Measurements from ENCODE around the gene CDC25C. TPM values are rescaled to one million over a fixed set of nuclear protein-coding genes. Genes with fewer than 3 reads are reported as not detected.

Gene CDC25C
- total RNA-seq, 1 donor from 2014 or later: 1.6 TPM

GRCh38 chr5:138271281-138271680, 60.3 kb downstream of the CDC25C start:
- Mint-ChIP-seq H3K4me3 (ENCODE audit: unreplicated experiment) (no peak overlapping the region), H3K4me1 (ENCODE audit: low read depth) (peaks cover 7% of the 10 kb centered on the region), H3K27me3 (ENCODE audit: low read depth) (peaks cover 2% of the 10 kb centered on the region), H3K27ac (ENCODE audit: unreplicated experiment) (no peak overlapping the region), H3K36me3 (ENCODE audit: low read depth) (no peaks in the 10 kb centered on the region), H3K9me3 (ENCODE audit: low read depth) (no peaks in the 10 kb centered on the region)
- DNase-seq (ENCODE audit: low spot score): no peak
- no peak for TF ChIP-seq CTCF (IDR thresholded peaks at IDR 0.05)

DNA sequence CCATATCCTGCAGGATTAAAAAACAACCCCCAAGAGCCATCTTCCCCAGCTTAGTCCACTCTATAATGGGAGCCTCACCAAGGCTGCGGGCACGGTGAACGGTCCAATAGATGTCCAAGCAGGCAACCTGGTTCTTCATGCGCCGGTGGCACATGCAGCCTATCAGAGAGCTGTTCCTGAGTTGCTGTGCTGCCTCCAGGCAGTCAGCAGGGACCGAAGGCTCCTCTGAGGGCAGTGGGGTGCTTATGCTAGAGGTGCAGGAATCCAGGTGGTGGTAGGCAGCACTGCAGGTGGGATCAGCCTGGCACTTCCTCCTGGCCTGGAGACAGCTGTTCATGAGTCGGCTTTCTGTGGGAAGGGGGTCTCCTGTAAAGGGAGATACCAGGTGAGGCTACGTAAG, 67.4 kb downstream of the CDC25C start:
- H3K4me3 Mint-ChIP-seq (ENCODE audit: unreplicated experiment): no peak overlapping the region
- no peak overlapping the region for H3K27ac Mint-ChIP-seq (ENCODE audit: unreplicated experiment)
- H3K36me3 Mint-ChIP-seq (ENCODE audit: low read depth): no peaks in the 10 kb centered on the region
- peaks cover 3% of the 10 kb centered on the region for H3K27me3 Mint-ChIP-seq (ENCODE audit: low read depth)
- H3K4me1 Mint-ChIP-seq (ENCODE audit: low read depth): no peaks in the 10 kb centered on the region
- H3K9me3 Mint-ChIP-seq (ENCODE audit: low read depth): no peaks in the 10 kb centered on the region
- TF ChIP-seq CTCF (IDR thresholded peaks at IDR 0.05): no peak
- DNase-seq (ENCODE audit: low spot score): no peak

DNA sequence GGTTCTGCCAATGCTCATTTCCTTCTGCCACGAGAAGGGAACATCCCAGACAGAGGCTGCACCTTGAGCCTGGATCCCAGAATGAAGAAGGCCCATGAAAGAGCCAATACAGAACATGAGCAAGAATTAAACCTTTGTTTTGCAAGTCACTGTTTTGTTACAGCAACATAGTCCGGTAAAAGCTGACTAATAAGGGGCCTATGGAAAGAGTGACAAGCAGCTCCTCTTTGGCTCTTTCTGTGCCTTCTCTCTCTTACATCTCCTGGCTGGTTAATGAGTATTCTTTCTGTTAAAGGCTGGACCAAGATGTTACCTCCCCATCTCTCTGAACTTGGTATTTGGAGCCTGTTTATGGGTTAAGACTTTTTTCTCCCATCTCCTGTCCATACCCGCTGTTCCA, 68.0 kb downstream of the CDC25C start:
- no peak for TF ChIP-seq CTCF (IDR thresholded peaks at IDR 0.05)
- Mint-ChIP-seq H3K27me3 (ENCODE audit: low read depth) (peaks cover 3% of the 10 kb centered on the region), H3K27ac (ENCODE audit: unreplicated experiment) (no peak overlapping the region), H3K4me3 (ENCODE audit: unreplicated experiment) (no peak overlapping the region), H3K36me3 (ENCODE audit: low read depth) (no peaks in the 10 kb centered on the region), H3K4me1 (ENCODE audit: low read depth) (no peaks in the 10 kb centered on the region), H3K9me3 (ENCODE audit: low read depth) (no peaks in the 10 kb centered on the region)
- no peak for DNase-seq (ENCODE audit: low spot score)

- no peak for TF ChIP-seq CTCF (IDR thresholded peaks at IDR 0.05)
- H3K27ac Mint-ChIP-seq (ENCODE audit: unreplicated experiment): no peak overlapping the region
- H3K27me3 Mint-ChIP-seq (ENCODE audit: low read depth): peaks cover 5% of the 10 kb centered on the region
- no peaks in the 10 kb centered on the region for H3K36me3 Mint-ChIP-seq (ENCODE audit: low read depth)
- no peak overlapping the region for H3K4me3 Mint-ChIP-seq (ENCODE audit: unreplicated experiment)
- H3K9me3 Mint-ChIP-seq (ENCODE audit: low read depth): no peaks in the 10 kb centered on the region
- H3K4me1 Mint-ChIP-seq (ENCODE audit: low read depth): no peaks in the 10 kb centered on the region
- no peak for DNase-seq (ENCODE audit: low spot score)
Observed at GRCh38 chr5:138258704-138259292, 72.8 kb downstream of the CDC25C start.

GRCh38 chr5:138257583-138257982, 74.0 kb downstream of the CDC25C start:
- H3K4me1 Mint-ChIP-seq (ENCODE audit: low read depth): no peaks in the 10 kb centered on the region
- TF ChIP-seq CTCF (IDR thresholded peaks at IDR 0.05): no peak
- H3K9me3 Mint-ChIP-seq (ENCODE audit: low read depth): no peaks in the 10 kb centered on the region
- H3K36me3 Mint-ChIP-seq (ENCODE audit: low read depth): no peaks in the 10 kb centered on the region
- DNase-seq (ENCODE audit: low spot score): no peak
- peaks cover 5% of the 10 kb centered on the region for H3K27me3 Mint-ChIP-seq (ENCODE audit: low read depth)
- no peak overlapping the region for H3K4me3 Mint-ChIP-seq (ENCODE audit: unreplicated experiment)
- H3K27ac Mint-ChIP-seq (ENCODE audit: unreplicated experiment): no peak overlapping the region
